Stimulated activated CD8-positive, alpha-beta memory T cell treated with anti-CD3 and anti-CD28 coated beads, Interleukin-7, amount 100 ng/mL, for 4 hours (primary cell): ENCODE results near the gene UFD1.
A peak's percentile ranks its signal among the peaks of the same experiment; 100 is the strongest.

ENCODE experiments used
- DNase-seq, 2 donors: peaks; one replicate each; pipeline ENCODE4 v3.0.0-alpha.2; 2020; ENCODE audit warnings: low read depth in 2 of 2

UFD1 gene, protein sequence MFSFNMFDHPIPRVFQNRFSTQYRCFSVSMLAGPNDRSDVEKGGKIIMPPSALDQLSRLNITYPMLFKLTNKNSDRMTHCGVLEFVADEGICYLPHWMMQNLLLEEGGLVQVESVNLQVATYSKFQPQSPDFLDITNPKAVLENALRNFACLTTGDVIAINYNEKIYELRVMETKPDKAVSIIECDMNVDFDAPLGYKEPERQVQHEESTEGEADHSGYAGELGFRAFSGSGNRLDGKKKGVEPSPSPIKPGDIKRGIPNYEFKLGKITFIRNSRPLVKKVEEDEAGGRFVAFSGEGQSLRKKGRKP

DNA sequence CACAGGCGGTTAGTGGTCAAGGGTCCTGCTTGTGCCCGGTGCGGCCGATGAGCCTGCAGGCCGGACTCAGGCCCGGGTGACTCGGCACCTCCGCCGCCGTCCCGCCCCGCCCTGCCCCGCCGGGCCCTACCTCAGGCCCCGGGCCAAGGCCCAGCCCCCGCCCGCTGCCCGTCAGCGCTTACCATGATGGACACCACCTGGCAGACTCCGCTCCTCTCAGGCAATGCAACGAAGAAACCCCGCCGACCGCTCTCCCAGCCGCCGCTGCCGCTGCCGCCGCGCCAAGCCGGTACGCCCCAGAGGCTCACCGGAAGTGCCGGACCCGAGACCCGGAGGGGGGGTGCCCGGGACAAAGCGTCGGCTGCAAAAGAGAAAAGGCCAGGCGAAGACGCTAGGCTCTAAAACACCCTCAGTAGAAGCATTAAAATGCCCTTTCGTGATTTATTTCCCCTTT is at the start of gene UFD1:
Gene UFD1, minus strand, starts transcription at position 293 of the 454 bp plus-strand sequence. Its CDS starts 108 bp downstream, at position 185.
- DNase-seq = peak; percentile 43 to 70

DNA sequence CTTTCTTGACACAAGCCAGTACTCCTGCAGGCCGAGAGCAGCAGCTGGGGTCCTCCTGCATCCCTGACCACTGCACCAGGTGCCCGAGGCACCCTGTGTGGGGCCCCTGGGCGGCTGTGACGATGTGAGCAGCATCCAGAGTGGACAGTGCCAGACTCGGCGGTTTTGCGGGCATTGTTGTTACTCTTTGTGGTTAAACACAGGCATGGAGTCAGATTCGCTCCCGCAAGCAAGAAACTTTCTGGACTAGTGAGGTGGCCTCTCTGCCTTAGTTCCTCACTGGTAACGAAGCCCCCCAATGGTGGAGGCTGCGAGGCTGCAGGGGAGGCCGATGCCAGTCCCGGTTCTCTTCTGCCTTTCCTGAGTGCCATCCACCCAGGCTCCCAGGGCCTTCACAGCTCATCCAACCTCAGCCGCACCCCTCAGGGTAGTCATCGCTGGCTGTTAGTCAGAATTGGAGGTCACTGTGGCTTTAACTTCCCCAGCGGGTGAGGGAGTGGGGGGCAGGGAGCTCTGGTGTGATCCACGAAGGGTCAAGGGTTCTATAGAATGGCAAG is 48.9 kb upstream of the UFD1 start:
- no peak for DNase-seq

DNA sequence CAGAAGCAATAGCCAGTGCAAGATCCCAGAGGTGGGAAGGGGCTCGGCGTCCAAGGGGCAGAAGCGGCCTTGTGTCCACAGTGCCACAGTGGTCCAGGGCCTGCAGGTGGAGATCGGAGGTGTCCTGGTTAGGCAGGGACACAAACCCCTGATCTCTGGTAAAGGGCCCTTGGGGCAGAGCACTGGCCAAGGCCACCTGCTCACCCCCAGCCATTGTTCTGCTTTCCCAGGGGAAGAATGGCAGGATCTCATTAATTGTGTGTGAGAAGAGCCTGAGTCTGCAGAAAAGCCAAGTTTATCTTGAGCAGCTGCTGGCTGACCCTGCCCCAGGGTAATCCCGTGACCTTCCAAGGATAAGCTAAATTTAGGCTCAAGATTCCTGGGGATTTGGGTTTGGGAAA is 48.3 kb upstream of the UFD1 start:
- no peak for DNase-seq

DNA sequence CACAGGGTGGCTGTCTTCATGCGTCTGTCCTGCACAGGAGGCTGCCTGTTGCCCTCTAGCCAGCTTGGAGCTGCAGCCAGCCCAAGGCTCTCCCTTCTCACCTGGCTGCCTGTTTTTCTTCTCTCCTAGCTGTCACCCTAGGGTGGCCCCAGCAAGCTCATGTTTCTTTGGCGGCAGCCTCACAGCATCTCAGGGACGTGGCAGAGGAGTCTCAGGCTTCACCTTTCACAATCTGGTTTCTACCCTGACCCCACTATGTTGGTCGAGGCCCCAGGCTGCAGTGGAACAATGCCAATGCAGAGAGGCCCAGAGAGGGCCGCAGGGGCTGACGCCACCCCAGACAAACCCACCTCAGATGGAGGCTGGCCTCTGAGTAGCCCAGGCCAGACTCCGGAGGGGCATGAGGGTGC is 47.7 kb upstream of the UFD1 start:
- no peak for DNase-seq

DNA sequence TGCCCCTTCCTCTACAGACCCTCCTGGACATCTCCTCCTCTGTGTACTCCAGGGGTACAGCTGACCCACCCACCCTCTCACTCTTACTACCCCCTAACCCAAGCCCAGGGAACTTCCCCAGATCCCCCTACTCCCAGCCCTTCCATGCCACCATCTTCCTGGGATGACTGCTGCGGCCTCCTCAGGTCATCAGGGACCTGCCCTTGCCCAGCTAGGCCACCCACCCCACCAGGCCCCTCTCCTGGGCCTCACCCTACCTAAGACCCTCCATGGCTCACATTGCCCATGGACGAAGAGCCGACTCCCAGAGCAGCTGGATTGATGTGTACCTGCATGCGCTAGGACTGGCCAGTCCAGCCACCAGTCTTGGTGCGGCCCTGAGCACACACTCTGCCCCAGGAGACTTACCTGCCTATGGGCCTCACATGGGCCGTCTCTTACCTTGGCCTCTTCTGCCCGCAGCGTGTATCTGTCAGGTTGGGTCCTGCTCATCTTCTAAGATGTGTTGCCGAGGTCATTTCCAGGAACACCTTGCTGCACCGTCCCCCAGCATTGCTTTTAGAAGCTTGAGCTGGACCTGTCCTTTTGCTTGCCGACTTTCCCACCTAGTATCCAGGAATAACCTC is 47.2 kb upstream of the UFD1 start:
- no peak for DNase-seq

DNA sequence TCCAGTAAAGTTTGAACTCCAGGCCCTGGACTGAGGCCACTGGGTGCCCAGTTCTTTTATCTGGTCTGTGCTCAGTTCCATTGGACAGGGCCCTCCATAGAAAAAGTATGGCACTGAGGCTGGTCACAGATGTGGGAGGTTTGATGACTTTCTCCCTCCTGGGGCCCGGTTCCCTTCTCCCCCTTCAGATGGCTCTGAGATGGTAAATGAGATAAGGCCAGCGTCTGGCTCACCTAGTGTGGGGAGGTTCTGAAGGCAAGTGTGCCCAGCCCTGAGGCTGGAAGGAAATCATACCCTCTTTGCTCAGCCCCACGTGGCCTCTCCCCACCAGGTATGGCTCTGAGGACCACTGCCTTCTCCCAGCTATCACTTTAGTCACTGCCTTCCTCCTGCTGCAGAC is 46.7 kb upstream of the UFD1 start:
- no peak for DNase-seq

DNA sequence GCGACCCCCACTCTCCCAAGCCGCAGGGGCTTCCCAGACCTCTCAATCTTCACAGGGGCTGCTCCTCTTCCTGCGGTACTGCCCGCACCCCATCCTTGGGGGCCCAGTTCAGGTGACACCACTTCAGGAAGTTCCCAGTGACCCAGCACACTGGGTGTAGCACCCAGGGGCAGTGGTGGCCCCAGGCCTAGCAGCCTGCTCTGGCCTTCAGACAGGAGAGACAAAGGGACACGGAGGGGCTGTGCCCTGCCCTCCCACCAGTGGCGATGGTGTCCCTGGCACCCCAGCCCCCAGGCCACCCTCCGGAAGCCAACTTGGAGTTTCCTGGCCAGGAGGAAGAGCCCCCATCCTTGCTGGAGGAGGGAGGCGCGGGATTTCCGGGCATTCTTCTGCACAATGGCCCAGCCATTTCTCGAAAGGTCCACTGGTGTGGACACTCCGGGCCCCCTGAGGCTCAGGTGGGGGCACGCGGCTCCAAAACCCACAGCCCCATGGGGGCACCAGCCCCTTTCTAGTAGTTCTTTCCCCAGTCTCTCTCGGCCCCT is 46.2 kb upstream of the UFD1 start:
- no peak for DNase-seq

DNA sequence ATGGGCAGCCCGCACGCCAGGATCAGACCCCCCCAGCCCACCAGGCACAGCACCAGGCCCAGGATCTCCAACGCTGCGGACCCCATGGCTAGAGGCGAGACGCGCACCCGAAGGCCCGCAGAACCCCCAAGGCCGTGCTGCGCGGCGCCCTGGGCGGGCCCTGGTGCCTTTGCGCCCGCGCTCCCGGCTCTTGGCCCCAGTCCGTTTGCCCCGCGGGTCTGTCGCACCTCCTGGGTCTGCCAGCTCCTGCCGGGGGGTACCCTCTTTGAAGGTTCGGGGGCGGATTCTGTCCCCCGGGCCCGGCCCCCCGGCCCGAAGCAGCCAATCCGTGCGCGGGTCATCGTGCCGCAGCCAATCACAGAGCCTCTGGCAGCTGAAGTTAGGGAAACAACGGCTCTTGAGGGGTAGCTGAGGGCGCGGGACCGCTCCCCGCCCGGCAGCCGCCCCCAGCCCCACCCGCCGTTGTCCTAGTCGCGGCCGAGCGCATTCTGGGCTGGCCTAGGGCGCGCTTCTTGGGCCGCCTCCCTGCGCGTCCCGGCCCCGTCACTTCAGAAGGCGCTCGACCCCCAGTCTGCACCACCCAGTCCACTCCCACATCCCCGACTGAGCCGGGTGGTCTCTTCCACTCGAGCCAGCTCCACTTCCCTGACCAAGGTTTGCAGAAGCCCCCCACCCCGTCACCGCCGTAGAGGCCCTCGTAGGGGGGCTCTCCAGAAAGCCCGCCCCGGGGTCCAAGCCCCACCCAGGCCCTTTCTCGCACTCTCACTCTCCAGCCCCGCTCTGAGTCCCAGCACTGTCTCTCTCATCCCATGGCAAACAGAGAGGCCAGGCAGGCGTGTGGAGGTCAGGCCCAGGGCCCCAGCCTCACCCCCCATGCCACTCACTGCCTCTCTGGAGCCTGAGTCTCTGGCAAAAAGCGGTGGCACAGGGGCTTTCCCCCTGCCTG is 45.5 kb upstream of the UFD1 start, which contains the start of gene CLDN5:
Gene CLDN5, minus strand, starts transcription at position 241 of the 946 bp plus-strand sequence. Its CDS starts 155 bp downstream, at position 86.
- DNase-seq = no peak

DNA sequence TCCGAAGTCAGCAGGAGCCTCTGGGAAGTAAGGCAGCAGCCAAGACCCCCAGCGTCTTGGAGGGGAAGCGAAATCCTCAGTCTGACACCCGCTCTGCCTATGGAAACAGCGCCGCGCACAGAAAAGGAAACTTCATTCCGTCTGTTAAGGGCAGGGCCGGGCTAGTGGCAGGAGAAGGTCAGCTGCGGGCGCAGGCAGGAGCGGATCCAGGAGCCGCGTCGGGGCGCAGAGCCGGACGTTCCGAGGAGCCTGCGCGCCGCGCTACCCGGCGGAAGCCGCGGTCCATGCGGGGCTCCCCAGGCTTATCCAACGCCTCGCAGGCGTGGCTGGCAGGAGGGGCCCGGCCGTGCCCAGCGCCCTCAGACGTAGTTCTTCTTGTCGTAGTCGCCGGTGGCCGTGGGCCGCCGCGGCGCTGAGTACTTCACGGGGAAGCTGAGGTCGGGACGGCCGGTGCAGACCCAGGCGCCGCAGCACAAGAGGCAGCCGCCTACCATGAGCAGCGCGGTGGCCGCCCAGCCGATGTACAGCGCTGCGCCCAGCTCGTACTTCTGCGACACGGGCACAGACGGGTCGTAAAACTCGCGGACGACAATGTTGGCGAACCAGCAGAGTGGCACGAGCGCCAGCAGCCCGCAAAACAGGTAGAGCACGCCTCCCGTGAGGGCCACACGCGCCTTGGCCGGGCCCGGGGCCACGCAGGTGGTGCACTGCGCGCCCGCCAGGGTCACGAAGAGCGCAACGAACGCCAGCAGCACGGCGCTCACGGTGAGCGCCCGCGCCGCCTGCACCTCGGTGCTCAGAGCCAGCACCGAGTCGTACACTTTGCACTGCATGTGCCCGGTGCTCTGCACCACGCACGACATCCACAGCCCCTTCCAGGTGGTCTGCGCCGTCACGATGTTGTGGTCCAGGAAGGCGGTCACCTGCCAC is 44.5 kb upstream of the UFD1 start:
- no peak for DNase-seq

DNA sequence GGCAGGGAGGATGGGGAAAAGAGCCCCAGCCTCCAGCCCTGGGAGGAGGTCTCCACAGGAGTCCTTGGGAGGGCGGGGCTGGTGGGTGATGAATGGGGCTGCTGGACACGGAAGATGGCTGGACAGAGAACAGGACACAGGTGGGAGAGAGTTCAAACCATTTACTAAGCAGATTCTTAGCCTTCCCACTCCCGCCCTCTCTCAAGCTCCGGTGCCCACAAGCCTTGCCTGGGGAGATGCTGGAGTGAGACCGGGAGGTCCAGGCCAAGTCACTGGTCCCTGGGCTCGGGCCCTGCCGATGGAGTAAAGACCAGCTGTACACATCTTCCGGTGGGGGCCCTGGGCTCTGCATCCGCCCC is 43.9 kb upstream of the UFD1 start:
- DNase-seq = no peak

DNA sequence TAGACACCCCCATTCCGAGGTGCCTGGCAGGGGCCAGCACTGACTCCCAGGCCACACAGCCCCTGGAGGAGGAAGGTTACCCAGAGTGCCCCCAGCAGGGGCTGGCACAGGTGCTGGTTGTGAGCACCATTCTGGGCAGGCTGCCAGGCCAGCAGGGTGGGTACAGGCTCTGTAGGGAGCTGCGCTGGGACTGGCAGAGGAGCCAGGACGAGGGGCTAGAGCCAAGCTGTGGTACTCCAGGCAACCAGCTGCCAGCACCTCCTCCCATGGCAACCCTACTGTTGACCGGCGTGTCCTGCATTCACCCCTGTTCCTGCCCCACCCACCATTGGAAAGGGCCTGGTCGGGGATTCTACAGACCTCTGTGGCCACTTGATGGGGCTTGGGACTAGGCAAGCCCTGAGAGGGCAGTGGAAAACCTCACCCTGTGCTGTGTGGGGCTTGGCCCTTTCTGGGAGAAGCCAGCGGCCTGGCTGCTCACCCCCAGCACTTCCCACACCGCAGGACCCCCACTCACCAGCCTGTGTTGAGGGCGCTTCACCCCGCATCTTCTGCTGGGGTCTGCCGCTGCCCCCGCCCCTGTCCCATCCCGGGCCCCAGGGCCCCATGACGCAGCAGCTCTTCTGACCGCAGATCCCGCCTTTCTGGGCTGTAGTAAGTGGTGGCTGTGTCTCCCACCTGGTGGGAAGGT is 43.3 kb upstream of the UFD1 start:
- no peak for DNase-seq

DNA sequence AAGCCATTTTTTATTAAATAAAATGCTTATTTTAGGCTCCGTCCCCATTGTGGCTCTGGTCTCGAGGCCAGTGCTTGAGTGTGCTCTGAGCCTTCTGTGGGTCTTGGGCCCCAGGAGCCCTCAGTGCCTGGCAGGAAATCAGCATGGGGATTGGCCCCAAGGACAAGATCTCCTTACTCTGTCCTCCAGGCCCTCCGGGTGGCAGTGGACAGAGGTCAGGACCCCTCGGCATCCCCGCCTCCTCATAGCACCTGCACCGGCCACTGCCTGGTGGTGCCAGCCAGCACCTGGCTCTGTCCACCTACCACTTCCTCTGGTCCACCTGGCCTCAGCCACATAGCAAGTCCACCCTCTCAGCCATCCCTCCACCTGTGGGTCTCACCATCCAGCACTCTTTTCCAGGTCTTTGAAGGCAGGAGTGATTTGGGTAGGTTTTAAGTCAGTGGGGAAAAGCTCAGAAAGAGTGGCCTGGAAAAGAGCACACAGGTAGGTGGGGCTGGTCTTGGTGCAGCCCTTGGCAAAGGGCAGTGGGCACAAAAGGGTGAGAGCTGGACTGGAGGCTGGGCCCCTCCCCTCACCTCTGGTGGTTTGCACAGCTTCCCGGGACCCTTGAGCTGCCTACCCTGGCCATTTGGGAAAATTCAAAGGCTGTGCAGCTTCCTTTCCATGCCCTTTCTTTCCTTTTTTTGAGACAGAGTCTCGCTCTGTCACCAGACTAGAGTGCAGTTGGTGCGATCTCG is 41.7 kb upstream of the UFD1 start:
- no peak for DNase-seq

DNA sequence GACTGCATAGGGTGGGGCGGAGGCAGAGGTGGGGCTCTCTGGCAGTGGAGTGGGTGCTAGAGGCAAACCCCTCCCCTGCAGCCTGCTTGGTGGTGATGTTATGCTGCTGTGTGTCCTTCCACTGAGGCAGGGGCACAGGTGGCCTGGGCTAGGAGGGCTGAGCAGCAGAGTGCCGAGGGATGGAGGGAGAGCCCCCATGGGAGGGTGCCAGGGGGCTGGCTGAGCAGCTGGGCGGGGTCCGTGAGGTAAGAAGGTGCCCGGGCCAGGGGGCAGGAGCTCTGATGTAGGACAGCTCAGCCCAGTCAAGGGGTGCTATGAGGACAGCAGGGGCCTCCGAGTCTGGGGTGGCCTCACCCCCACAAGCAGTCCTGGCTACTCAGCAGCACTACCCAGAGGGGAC is 41.0 kb upstream of the UFD1 start:
- no peak for DNase-seq

DNA sequence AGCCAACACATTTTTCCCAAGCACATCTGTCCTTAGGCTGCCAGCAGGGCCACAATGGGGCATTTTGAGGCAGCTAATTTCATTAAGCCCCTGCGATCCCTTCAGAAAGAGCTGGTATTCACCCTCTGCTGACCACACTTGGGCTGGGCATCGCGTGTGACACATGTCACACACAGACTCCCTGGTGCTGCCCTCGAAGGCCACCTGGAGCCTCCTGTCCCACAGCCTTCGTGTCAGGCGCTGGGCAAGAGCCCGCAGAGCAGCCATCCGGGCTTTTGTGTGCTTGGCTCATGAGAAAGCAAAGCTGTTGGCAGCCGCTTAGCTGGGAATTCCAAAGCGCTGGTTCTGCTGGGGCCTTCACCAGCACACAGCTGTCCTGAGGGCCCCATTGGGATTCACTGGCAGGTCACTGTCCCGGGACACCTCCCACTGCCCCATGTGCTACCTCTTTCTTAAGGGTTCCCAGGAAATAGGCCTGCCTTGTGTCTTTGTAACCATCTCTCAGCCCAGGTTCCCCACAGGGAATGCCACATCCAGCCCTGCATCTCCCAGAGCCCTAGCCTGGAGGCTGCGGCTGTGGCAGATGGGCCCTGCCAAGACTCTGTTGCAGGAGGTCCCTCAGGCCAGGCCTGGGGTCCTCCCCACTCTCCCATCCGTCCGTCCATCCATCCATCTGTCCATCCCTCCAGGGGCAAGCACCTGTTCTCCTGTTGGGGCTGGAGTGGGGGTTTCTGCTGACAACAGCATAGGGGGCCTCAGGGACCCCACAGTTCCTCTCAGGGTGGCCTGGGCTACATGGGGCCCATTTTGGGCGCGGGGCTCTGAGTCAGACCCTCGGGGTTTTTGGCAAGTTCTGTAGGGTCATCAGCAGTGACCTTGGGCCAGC is 40.3 kb upstream of the UFD1 start:
- DNase-seq = no peak

DNA sequence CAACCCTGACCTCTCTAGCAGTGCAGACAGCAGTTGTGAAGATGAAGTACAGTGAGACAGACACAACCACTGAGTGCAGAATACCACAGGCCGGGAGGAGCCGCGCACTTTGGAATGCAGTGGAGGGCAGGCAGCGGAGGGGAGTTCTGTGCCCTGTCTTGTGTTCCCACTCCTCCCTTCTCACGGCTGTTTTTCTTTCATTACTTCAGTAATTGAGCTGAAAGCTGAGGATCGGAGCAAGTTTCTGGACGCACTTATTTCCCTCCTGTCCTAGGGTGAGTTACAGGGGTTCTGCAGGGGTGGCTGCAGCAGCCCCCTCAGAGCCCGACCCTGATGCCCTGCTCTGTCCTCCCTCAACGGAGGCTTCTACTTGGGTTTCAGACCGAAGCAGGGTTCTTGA is 39.6 kb upstream of the UFD1 start:
- no peak for DNase-seq

DNA sequence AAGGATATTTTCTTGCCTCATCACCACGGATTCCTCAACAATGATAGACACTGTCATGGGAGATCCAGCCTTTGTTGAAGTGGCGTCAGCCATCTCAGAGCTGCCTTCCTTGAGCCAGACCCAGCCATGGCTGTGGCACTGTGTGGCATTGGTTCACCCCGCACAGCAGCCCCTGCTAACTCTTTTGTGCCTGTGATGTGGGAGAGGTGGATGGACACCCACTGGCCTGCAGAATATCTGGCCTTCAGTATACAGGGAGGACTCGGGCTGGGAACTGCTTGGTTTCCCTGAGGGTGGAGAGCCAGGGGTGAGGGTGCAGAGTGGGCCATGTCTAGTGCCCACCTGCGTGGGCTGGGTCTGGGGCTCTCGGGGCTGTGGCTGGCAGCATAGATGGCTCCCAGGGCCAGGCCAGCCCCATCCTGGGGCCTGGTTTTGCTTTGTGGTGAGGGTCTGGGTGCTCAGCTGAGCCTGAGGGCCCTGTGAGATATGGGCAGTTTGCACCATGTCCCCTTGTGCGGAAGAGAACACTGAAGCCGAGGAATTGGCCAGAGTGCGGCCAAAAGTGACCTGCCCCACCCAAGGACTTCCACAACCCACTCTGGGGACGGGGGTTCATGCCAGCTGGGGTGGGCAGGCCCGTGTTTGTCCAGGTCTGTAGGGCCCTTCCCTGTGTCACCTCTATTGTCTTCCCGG is 39.1 kb upstream of the UFD1 start:
- DNase-seq = no peak

DNA sequence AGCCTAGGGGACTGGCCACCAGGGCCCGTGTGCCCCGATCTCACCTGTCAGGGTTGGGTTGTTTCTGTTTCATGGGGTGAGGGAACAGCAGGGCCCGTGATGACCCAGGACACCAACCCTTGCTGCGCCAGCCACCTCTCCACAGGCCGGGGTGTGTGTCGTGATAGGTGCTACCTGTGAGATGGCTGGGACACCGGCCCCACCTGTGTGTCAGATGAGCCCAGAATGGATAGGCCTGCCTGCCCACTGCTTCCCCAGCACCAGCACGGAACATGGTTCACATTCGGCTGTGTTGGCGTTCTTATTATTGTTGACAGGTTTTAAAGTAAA is 38.1 kb upstream of the UFD1 start:
- no peak for DNase-seq
